IMR-90 (cell line): ENCODE data around the gene SAMD9. TPM values are rescaled to one million over a fixed set of nuclear protein-coding genes. Genes with fewer than 3 reads are reported as not detected.

Experiments
- ATAC-seq: fragments of 200-7000 bp; cut with Tn5 transposase; 2 replicates; pipeline ENCODE4 v1.9.1; 2020; ENCODE audit warnings: low read depth, mild to moderate bottlenecking, moderate library complexity
- BruUV-seq: library from RNA; stranded (reverse); fragments of 400-500 nt; replicated peaks from 2 replicates; lab custom pipeline; 2021; lab: Mats Ljungman, UMichigan
- CTCF ChIA-PET: fragments of 300-600 bp; formaldehyde crosslinking; extraction: SDS; loops from one replicate; lab custom pipeline; 2021; ENCODE audit warnings: antibody characterized with exemption; lab: Yijun Ruan, JAX
- POLR2A ChIA-PET: fragments of 300-600 bp; sonication (Branson Sonifier 250); formaldehyde crosslinking; loops from one replicate; lab custom pipeline; 2022; ENCODE audit warnings: antibody characterized with exemption; ENCODE audit not compliant: unreplicated experiment; lab: Charles Lee
- DNase-seq: peaks from one replicate; pipeline ENCODE4 v3.0.0; 2013
- H2AFZ ChIP-seq: replicated peaks from 2 replicates; pipeline ENCODE3; 2013; ENCODE audit warnings: low read length, mild to moderate bottlenecking; ENCODE audit not compliant: poor library complexity
- H2AK5ac ChIP-seq: 2 replicates; pipeline ENCODE4 v1.6.1; 2013; ENCODE audit warnings: low read depth, low read length, inconsistent platforms
- H2AK9ac ChIP-seq: replicated peaks from 2 replicates; pipeline ENCODE3; 2013; ENCODE audit warnings: mild to moderate bottlenecking, low read depth, low read length, moderate library complexity; ENCODE audit not compliant: poor library complexity
- H2BK120ac ChIP-seq: 2 replicates; pipeline ENCODE4 v1.6.1; 2013; ENCODE audit warnings: low read depth, low read length, inconsistent platforms
- H2BK15ac ChIP-seq: 3 replicates; pipeline ENCODE4 v1.6.1; 2013; ENCODE audit warnings: low read depth, low read length, inconsistent platforms
- H2BK20ac ChIP-seq: 2 replicates; pipeline ENCODE4 v1.6.1; 2013; ENCODE audit warnings: low read depth, mild to moderate bottlenecking, inconsistent platforms, low read length, moderate library complexity
- H2BK5ac ChIP-seq: 2 replicates; pipeline ENCODE4 v1.6.1; 2013; ENCODE audit warnings: mild to moderate bottlenecking, low read depth, low read length, inconsistent platforms; ENCODE audit not compliant: poor library complexity, severe bottlenecking
- H3K14ac ChIP-seq: replicated peaks from 2 replicates; pipeline ENCODE4 v1.6.1; 2013; ENCODE audit warnings: low read depth, low read length, inconsistent platforms
- H3K18ac ChIP-seq: 2 replicates; pipeline ENCODE4 v1.6.1; 2013; ENCODE audit warnings: low read depth, low read length, control low read depth
- H3K23ac ChIP-seq: 2 replicates; pipeline ENCODE4 v1.6.1; 2013; ENCODE audit warnings: low read depth, low read length, inconsistent platforms
- H3K27ac ChIP-seq: 2 replicates; pipeline ENCODE4 v1.5.1; 2013; ENCODE audit warnings: mild to moderate bottlenecking, control low read depth, low read length; ENCODE audit not compliant: insufficient read depth
- H3K27me3 ChIP-seq: 2 replicates; pipeline ENCODE4 v1.6.1; 2013; ENCODE audit warnings: low read length; ENCODE audit not compliant: control insufficient read depth, insufficient read depth
- H3K36me3 ChIP-seq: 2 replicates; pipeline ENCODE4 v1.6.1; 2013; ENCODE audit warnings: low read length, mixed read lengths; ENCODE audit not compliant: control insufficient read depth, insufficient read depth
- H3K4ac ChIP-seq: 2 replicates; pipeline ENCODE4 v1.6.1; 2013; ENCODE audit warnings: low read depth, low read length, inconsistent platforms
- H3K4me1 ChIP-seq: 2 replicates; pipeline ENCODE4 v1.6.1; 2013; ENCODE audit warnings: low read length, mixed read lengths; ENCODE audit not compliant: control insufficient read depth, insufficient read depth
- H3K4me2 ChIP-seq: 2 replicates; pipeline ENCODE4 v1.6.1; 2013; ENCODE audit warnings: low read depth, mild to moderate bottlenecking, control low read depth, low read length, moderate library complexity
- H3K4me3 ChIP-seq: 2 replicates; pipeline ENCODE4 v1.5.1; 2013; ENCODE audit warnings: low read depth, mild to moderate bottlenecking, control low read depth, low read length, moderate library complexity; ENCODE audit not compliant: insufficient read depth
- H3K56ac ChIP-seq: 2 replicates; pipeline ENCODE4 v1.6.1; 2013; ENCODE audit warnings: low read length, inconsistent platforms; ENCODE audit not compliant: insufficient read depth; ENCODE audit errors: extremely low read depth
- H3K79me1 ChIP-seq, 2 experiments: 2 replicates each; pipeline ENCODE4 v1.6.1; 2013; ENCODE audit warnings: low read length in 2 of 2, inconsistent platforms in 1 of 2, low read depth in 1 of 2
- H3K9ac ChIP-seq: 2 replicates; pipeline ENCODE4 v1.6.1; 2013; ENCODE audit warnings: low read depth, low read length, control low read depth
- H3K9me1 ChIP-seq: 2 replicates; pipeline ENCODE4 v1.6.1; 2013; ENCODE audit warnings: low read length, inconsistent platforms; ENCODE audit not compliant: insufficient read depth
- H3K9me3 ChIP-seq: 2 replicates; pipeline ENCODE4 v1.6.1; 2013; ENCODE audit warnings: low read length; ENCODE audit not compliant: control insufficient read depth, insufficient read depth
- H4K20me1 ChIP-seq: 2 replicates; pipeline ENCODE4 v1.6.1; 2013; ENCODE audit warnings: low read length, inconsistent platforms; ENCODE audit not compliant: insufficient read depth
- H4K5ac ChIP-seq: 2 replicates; pipeline ENCODE4 v1.6.1; 2013; ENCODE audit warnings: mild to moderate bottlenecking, low read depth, low read length, control low read depth
- H4K8ac ChIP-seq, 2 experiments: 2 replicates each; pipeline ENCODE4 v1.6.1; 2013; ENCODE audit warnings: low read depth in 2 of 2, low read length in 2 of 2, control low read depth in 1 of 2, inconsistent platforms in 1 of 2
- H4K91ac ChIP-seq: 2 replicates; pipeline ENCODE4 v1.6.1; 2013; ENCODE audit warnings: low read depth, low read length, inconsistent platforms; ENCODE audit not compliant: insufficient read depth
- BHLHE40 ChIP-seq: fragments of 150-350 bp; IDR thresholded peaks from 2 replicates; pipeline ENCODE4 v1.6.1; 2016; ENCODE audit warnings: mild to moderate bottlenecking, low read depth, low read length
- CEBPB ChIP-seq: IDR thresholded peaks from 2 replicates; pipeline ENCODE4 v1.6.1; 2012; ENCODE audit warnings: low read depth, low read length, improper control_type of control experiment
- CHD1 ChIP-seq: IDR thresholded peaks from 2 replicates; pipeline ENCODE4 v1.6.1; 2012; ENCODE audit warnings: low read depth, low read length, improper control_type of control experiment
- FOS ChIP-seq: fragments of 150-350 bp; IDR thresholded peaks from 2 replicates; pipeline ENCODE4 v1.6.1; 2016; ENCODE audit warnings: low read depth, low read length
- MAFK ChIP-seq: IDR thresholded peaks from 2 replicates; pipeline ENCODE4 v1.6.1; 2012; ENCODE audit warnings: low read depth, low read length, improper control_type of control experiment
- MAZ ChIP-seq: IDR thresholded peaks from 2 replicates; pipeline ENCODE4 v1.6.1; 2012; ENCODE audit warnings: low read depth, mild to moderate bottlenecking, low read length, improper control_type of control experiment, moderate library complexity, borderline replicate concordance
- MXI1 ChIP-seq: IDR thresholded peaks from 2 replicates; pipeline ENCODE4 v1.6.1; 2012; ENCODE audit warnings: low read depth, mild to moderate bottlenecking, low read length, moderate library complexity, borderline replicate concordance
- NFE2L2 ChIP-seq: fragments of 150-350 bp; IDR thresholded peaks from 2 replicates; pipeline ENCODE4 v1.6.1; 2016; ENCODE audit warnings: low read depth, mild to moderate bottlenecking, low read length
- POLR2A ChIP-seq: IDR thresholded peaks from 2 replicates; pipeline ENCODE4 v1.6.1; 2012; ENCODE audit warnings: mild to moderate bottlenecking, low read depth, low read length
- RAD21 ChIP-seq: IDR thresholded peaks from 2 replicates; pipeline ENCODE4 v1.6.1; 2012; ENCODE audit warnings: low read length, improper control_type of control experiment
- RCOR1 ChIP-seq: IDR thresholded peaks from 2 replicates; pipeline ENCODE4 v1.6.1; 2012; ENCODE audit warnings: mild to moderate bottlenecking, low read length, improper control_type of control experiment; ENCODE audit not compliant: insufficient replicate concordance
- RFX5 ChIP-seq: IDR thresholded peaks from 2 replicates; pipeline ENCODE4 v1.8.0; 2012; ENCODE audit warnings: low read depth, mild to moderate bottlenecking, low read length, moderate library complexity
- SMC3 ChIP-seq: fragments of 150-350 bp; IDR thresholded peaks from 2 replicates; pipeline ENCODE4 v1.6.1; 2016; ENCODE audit warnings: low read depth, mild to moderate bottlenecking, antibody characterized with exemption, low read length, moderate library complexity
- WGBS, 2 experiments: methylation state at CpG; one replicate each; pipeline versions ENCODE4 v1.1.5 to v1.1.7; 2013; ENCODE audit warnings: missing lambda C conversion rate in 2 of 2; ENCODE audit not compliant: insufficient read length in 1 of 2; ENCODE audit errors: extremely low coverage in 2 of 2; 5-methylcytosine and 5-hydroxymethylcytosine counted together
- dilution Hi-C: fragments of 300-500 bp; cut with HindIII; formaldehyde crosslinking; loops from one replicate; pipeline ENCODE4 v1.14.3; 2018; ENCODE audit warnings: low sequenced_read_pairs; ENCODE audit not compliant: unreplicated experiment
- in situ Hi-C: fragments of 300-500 bp; cut with MboI; formaldehyde crosslinking; loops from 3 replicates; pipeline ENCODE4 v1.14.3; 2019; ENCODE audit warnings: low sequenced_read_pairs, inconsistent platforms, mixed read lengths
- intact Hi-C: fragments of 100-400 bp; cut with micrococcal nuclease; formaldehyde crosslinking; loops from 2 replicates; pipeline ENCODE4 v1.10.0; 2022
- polyA plus RNA-seq, 3 experiments: library from polyadenylated mRNA; depleted of rRNA; stranded (reverse); fragments of >200 nt; gene quantifications; 2 replicates each; pipeline ENCODE4 v1.2.3, GENCODE V29; 2012; ENCODE audit warnings: low replicate concordance in 1 of 3
- total RNA-seq: library from RNA; depleted of rRNA; stranded (reverse); fragments of >200 nt; gene quantifications from 2 replicates; pipeline ENCODE4 v1.2.3, GENCODE V29; 2012
- TF ChIP-seq, protein P1 (sequence below): fragments of 150-350 bp; IDR thresholded peaks from 2 replicates; pipeline ENCODE4 v1.6.1; 2017; ENCODE audit warnings: mild to moderate bottlenecking, antibody characterized with exemption, low read length, low read depth
- TF ChIP-seq, protein P2 (sequence below): fragments of 150-350 bp; IDR thresholded peaks from 2 replicates; pipeline ENCODE4 v1.6.1; 2016; ENCODE audit warnings: low read depth, mild to moderate bottlenecking, low read length, moderate library complexity, borderline replicate concordance

The SAMD9 gene
- total and polyA plus RNA-seq, 2 of the 4 experiments (the other 2 are of a cell fraction) = 1.9 to 9.5 TPM

DNA sequence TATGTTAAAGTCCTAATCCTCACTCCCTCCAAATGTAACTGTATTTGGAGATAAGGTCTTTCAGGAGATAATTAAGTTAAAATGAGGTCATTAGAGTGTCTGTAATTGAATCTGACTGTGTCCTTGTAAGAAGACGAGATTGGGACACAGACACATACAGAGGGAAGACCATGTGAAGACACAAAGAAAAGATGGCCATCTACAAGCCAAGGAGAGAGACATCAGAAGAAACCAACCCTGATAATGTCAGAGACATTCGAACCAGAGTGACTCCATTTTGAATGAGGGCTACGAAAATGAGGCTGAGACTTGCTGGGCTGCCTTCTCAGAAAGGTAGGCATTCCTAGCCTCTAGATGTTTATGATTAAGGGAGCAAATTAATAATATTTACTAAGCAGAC lies 30.9 kb upstream of the SAMD9 start:
- in situ Hi-C loops = no loop called here

More for the DNA sequence above, 30.9 kb upstream of the SAMD9 start:
- peak overlapping the region; percentile 8; the same call in 1 of the 2 replicates for H2BK20ac ChIP-seq
- peaks cover 7% of the 10 kb centered on the region; the same call in 1 of the 2 replicates for H3K4me1 ChIP-seq
- H3K23ac ChIP-seq = 0 out of 2 replicates have a peak overlapping the region, but pooled peaks have one; percentile 4
- peak overlapping the region; percentile 30; the same call in 1 of the 3 replicates for H2BK15ac ChIP-seq
- no peak overlapping the region for H3K4me3 ChIP-seq
- H2AK9ac ChIP-seq = no peak overlapping the region
- peak overlapping the region; percentile 61 for H2BK5ac ChIP-seq
- peak overlapping the region; percentile 33; the same call in 1 of the 2 replicates for H3K14ac ChIP-seq
- H3K56ac ChIP-seq = no peak overlapping the region
- ChIA-PET POLR2A (no interaction called here), CTCF (no interaction called here)
- ATAC-seq (no peak), DNase-seq (no peak)
- H3K4me2 ChIP-seq = peak overlapping the region; percentile 89
- peak overlapping the region; percentile 46 to 79; a peak in 3 of 4 replicates for H4K8ac ChIP-seq
- peak overlapping the region; percentile 94 for H4K5ac ChIP-seq
- no peak overlapping the region for H3K27ac ChIP-seq
- H2AK5ac ChIP-seq = no peak overlapping the region
- dilution Hi-C loops (no loop called here), intact Hi-C loops (no loop called here)
- BruUV-seq = no TSS peak
- no peaks in the 10 kb centered on the region for H3K9me1 ChIP-seq
- TF ChIP-seq, protein P1, sequence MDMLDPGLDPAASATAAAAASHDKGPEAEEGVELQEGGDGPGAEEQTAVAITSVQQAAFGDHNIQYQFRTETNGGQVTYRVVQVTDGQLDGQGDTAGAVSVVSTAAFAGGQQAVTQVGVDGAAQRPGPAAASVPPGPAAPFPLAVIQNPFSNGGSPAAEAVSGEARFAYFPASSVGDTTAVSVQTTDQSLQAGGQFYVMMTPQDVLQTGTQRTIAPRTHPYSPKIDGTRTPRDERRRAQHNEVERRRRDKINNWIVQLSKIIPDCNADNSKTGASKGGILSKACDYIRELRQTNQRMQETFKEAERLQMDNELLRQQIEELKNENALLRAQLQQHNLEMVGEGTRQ = no peak
- TF ChIP-seq BHLHE40 (no peak), MAFK (no peak), CHD1 (no peak), RFX5 (no peak), MAZ (no peak), FOS (no peak), POLR2A (no peak), RAD21 (no peak), CEBPB (no peak), SMC3 (no peak), RCOR1 (no peak), MXI1 (no peak), NFE2L2 (no peak)
- TF ChIP-seq, protein P2, sequence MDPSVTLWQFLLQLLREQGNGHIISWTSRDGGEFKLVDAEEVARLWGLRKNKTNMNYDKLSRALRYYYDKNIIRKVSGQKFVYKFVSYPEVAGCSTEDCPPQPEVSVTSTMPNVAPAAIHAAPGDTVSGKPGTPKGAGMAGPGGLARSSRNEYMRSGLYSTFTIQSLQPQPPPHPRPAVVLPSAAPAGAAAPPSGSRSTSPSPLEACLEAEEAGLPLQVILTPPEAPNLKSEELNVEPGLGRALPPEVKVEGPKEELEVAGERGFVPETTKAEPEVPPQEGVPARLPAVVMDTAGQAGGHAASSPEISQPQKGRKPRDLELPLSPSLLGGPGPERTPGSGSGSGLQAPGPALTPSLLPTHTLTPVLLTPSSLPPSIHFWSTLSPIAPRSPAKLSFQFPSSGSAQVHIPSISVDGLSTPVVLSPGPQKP = no peak
- no peaks in the 10 kb centered on the region for H3K27me3 ChIP-seq
- peak overlapping the region; percentile 19; the same call in 1 of the 2 replicates for H3K4ac ChIP-seq
- peak overlapping the region; percentile 55; the same call in 1 of the 2 replicates for H3K18ac ChIP-seq
- H4K91ac ChIP-seq = no peak overlapping the region
- WGBS, 2 experiments = 100% methylated on average over 1 of the region's 3 CpGs; no CpG with 5 or more reads in 1 of the 2 experiments
- no peaks in the 10 kb centered on the region for H3K9me3 ChIP-seq
- peak overlapping the region; percentile 65 for H2BK120ac ChIP-seq
- H3K9ac ChIP-seq = no peak overlapping the region
- H4K20me1 ChIP-seq = no peaks in the 10 kb centered on the region
- H3K79me1 ChIP-seq = 0 out of 4 replicates have a peak, but pooled peaks cover 0 to 5% of the 10 kb centered on the region in 2 experiments
- H3K36me3 ChIP-seq = peaks cover 1% of the 10 kb centered on the region; the same call in 1 of the 2 replicates
- H2AFZ ChIP-seq = no peak overlapping the region
